Fibroblast of the aortic adventitia (primary cell): ENCODE measurements around the gene MMP1. TPM values are rescaled to one million over a fixed set of nuclear protein-coding genes. Genes with fewer than 3 reads are reported as not detected.
"Not testable (repeated sequence)": the region's sequence is repeated elsewhere in the genome, so short reads cannot be mapped to it uniquely, and the experiment has no call there.

Source experiments
- DNase-seq: peaks from one replicate; pipeline ENCODE4 v3.0.0-alpha.2; 2010; ENCODE audit warnings: low read depth
- H3K4me3 ChIP-seq: 2 replicates; pipeline ENCODE4 v1.5.1; 2011; ENCODE audit warnings: low read depth, mild to moderate bottlenecking, control low read depth, low read length, moderate library complexity
- CTCF ChIP-seq: IDR thresholded peaks from 2 replicates; pipeline ENCODE4 v1.5.1; 2011; ENCODE audit warnings: mild to moderate bottlenecking, low read length, control low read depth, inconsistent platforms; ENCODE audit not compliant: insufficient read depth
- total RNA-seq: library from RNA; depleted of rRNA; stranded (reverse); fragments of >200 nt; gene quantifications from 2 replicates; pipeline ENCODE4 v1.2.3, GENCODE V29; 2012; ENCODE audit warnings: low replicate concordance

MMP1 gene
- total RNA-seq, 1 donor = 3,834 TPM

- peak; percentile 99 for DNase-seq
- H3K4me3 ChIP-seq = no peak overlapping the region
- no peak for TF ChIP-seq CTCF
Observed at GRCh38 chr11:102760344-102761035, 37.5 kb downstream of the MMP1 start.

GRCh38 chr11:102757823-102758549 is 40.0 kb downstream of the MMP1 start:
- no peak for TF ChIP-seq CTCF
- DNase-seq = peak; percentile 85
- no peak overlapping the region for H3K4me3 ChIP-seq

- no peak for DNase-seq
- no peak for TF ChIP-seq CTCF
Observed at GRCh38 chr11:102753267-102753666, 44.7 kb downstream of the MMP1 start.

GRCh38 chr11:102751673-102752072 is 46.3 kb downstream of the MMP1 start:
- DNase-seq = no peak
- H3K4me3 ChIP-seq = no peak overlapping the region
- TF ChIP-seq CTCF = no peak

More at GRCh38 chr11:102753267-102753666, 44.7 kb downstream of the MMP1 start:
- no peak overlapping the region for H3K4me3 ChIP-seq

- no peak for TF ChIP-seq CTCF
- no peak for DNase-seq
Observed at GRCh38 chr11:102749101-102749722, 48.7 kb downstream of the MMP1 start.

GRCh38 chr11:102746746-102747578 is 51.0 kb downstream of the MMP1 start:
- not testable (repeated sequence) for H3K4me3 ChIP-seq, DNase-seq

More at GRCh38 chr11:102749101-102749722, 48.7 kb downstream of the MMP1 start:
- no peak overlapping the region for H3K4me3 ChIP-seq

Other genes starting within 250 kb of the MMP1 start
- gene MMP20, start 172.8 kb downstream of the MMP1 start, total RNA-seq = not detected in 2 replicates
- gene MMP27, start 92.4 kb downstream of the MMP1 start, total RNA-seq = 0.18 TPM in 1 of 2 replicates, not detected in the other
- gene MMP8, start 73.2 kb downstream of the MMP1 start, total RNA-seq = 0.41 TPM in 1 of 2 replicates, not detected in the other
- gene MMP10, start 17.5 kb downstream of the MMP1 start, total RNA-seq = 3.6 TPM in 1 of 2 replicates, not detected in the other
- 3.3 TPM in 1 of 2 replicates, not detected in the other for gene MMP3, start 45.4 kb upstream of the MMP1 start, total RNA-seq
- not detected in 2 replicates for gene MMP12, start 76.8 kb upstream of the MMP1 start, total RNA-seq
- not detected in 2 replicates for gene MMP13, start 157.6 kb upstream of the MMP1 start, total RNA-seq